NCI-H2081 treated with DMSO at 0.1 percent for 48 hours (cell line): ENCODE data around the gene DBH.
"Not testable (repeated sequence)": the region's sequence is repeated elsewhere in the genome, so short reads cannot be mapped to it uniquely, and the experiment has no call there.

Experiments used
- DNase-seq: peaks from one replicate; lab custom pipeline; 2025; lab: John Stamatoyannopoulos, UW

Gene DBH

DNA sequence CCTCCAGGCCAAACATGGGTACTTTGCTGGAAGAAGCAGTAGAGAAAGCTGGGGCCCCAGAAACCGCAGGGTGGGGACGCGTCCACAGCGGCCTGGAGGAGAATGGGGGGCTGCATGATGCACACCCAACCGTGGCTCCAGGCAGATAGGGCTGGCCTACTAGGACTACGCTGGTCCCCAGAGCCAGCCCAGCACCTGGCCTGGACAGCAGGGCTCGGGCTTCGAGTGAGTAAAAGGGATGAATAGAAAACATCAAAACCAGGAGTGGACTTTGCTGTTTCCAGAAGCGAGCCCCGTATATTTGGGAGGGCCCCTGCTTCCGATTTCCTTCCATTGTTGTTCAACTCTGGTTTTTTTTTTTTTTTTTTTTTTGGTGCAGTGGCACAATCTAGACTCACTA, 30.7 kb downstream of the DBH start:
- DNase-seq = no peak

DNA sequence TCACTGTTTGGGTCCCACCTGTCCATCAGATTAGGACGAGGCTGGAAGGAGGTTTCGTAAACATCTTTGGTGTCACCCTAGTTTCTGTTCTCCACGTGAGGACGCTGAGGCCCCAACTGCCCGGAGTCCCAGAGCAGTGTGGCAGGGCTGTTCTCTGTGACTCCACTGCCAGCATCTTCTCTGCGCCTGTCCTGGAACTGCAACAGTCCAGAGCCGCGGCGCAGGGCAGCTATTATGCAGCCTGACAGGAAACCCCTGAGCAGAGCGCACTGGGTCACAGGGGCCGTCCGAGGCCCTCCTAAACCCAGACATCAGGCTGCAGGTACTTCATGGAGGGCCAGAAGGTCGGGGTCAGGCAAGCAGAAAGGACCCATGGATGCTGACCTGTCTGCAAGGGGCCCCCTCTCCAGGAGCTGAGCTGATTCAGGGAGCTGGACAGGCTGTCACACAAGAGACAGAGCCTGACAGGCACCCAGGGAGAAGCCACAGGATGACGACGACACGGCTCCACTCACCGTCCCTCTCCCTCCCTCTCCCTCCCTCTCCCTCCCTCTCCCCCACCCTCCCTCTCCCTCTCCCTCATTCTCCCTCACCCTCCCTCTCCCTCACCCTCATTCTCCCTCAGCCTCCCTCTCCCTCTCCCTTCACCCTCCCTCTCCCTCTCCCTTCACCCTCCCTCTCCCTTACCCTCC, 31.7 kb downstream of the DBH start:
- DNase-seq = no peak

- no peak for DNase-seq
Observed at GRCh38 chr9:133669182-133669801, 33.1 kb downstream of the DBH start.

DNA sequence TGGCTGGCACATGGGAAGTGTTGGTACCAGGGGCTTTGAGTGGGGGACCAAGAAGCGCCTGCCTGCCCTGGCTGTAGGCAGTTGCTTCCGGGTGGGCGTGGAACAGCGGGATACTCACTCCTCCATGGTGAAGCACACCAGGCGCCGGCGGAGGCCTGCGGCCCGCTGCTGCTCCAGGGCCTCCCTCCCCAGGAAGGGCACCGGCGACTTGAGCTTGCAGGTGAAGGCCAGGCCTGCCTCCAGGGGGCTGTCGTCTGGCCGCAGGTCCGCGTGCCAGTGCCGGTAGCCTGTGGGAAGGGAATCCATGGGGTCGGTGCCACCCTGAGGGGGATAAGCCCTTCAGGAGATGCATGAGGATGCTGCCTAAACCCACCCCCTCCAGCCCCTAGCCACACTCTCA, 34.3 kb downstream of the DBH start:
- DNase-seq = no peak

DNA sequence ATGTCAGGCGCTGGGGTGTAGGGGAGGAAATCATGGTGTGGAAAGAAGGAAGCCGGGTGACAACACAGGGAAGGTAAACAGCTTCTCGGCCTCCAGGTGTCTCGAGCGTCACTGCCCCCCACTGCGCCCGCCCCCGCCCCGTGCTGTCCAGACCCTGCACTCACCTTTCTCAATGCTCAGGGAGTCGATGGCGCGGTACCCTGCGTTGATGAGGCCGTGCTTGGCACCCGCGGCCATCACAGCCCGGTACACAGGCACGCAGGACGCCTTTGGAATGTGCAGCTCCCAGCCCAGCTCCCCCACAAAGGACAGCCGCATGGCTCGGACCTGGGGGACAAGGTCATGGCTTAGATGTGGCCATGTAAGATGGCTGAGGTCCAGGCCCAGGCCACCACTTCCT, 35.2 kb downstream of the DBH start:
- no peak for DNase-seq

DNA sequence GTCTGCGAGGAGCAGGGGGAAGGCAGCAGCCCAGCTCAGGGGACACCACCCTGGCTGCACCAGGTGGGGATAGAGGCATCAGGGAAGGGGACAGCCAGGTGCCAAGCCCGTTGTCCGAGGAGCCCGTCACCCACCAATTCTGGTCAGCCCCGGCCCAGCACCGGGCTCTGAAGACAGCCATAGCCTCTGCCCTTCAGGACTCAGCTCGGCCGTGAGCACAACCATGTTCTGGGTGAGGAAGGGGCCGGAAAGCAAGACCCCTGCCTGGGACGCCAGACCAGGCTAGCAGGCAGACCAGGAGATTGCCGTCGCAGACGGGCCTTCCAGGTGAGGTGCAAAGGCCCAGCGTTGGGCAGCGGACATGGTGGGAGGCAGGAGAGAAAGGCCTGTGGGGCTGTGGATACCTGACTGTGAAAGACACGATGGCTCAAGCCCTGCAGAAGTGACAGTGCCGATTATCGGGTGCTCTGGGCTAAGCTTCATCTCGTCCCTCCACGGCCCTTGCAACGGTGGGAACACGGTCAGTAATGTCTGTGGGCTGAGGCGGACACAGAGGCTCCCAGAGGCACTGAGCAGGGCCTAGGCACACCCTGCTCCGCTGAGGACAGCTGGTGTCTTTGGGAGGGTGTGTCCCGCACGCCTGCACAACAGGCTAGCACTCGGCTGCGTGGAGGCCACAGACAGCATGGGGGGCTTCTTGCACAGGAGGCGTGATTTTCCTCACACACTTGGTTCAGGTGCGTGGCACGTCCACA, 36.5 kb downstream of the DBH start:
- DNase-seq = no peak

DNA sequence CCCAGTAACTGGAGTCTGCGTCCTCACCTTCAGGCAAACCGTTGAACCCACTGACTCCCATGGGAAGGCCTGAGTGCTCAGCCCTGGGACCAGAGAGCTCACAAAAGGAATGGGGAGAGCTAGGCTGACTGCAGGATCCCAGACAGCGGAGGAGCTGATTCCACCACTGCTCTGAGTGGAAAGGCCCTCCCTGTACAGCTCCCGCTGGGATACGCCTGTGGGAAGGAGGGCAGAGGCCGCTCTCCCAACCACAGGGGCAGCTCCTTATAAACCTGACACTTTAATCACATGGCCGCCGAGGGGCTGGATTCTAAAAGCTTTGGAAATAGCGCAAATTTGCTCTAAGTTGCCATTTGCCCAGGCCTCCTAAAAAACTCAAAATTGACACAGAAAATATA, 37.1 kb downstream of the DBH start:
- no peak for DNase-seq

GRCh38 chr9:133674091-133674490, 37.9 kb downstream of the DBH start:
- no peak for DNase-seq

GRCh38 chr9:133675796-133676195, 39.6 kb downstream of the DBH start:
- DNase-seq = not testable (repeated sequence)

- no peak for DNase-seq
Observed at GRCh38 chr9:133676450-133676849, 40.3 kb downstream of the DBH start.

DNA sequence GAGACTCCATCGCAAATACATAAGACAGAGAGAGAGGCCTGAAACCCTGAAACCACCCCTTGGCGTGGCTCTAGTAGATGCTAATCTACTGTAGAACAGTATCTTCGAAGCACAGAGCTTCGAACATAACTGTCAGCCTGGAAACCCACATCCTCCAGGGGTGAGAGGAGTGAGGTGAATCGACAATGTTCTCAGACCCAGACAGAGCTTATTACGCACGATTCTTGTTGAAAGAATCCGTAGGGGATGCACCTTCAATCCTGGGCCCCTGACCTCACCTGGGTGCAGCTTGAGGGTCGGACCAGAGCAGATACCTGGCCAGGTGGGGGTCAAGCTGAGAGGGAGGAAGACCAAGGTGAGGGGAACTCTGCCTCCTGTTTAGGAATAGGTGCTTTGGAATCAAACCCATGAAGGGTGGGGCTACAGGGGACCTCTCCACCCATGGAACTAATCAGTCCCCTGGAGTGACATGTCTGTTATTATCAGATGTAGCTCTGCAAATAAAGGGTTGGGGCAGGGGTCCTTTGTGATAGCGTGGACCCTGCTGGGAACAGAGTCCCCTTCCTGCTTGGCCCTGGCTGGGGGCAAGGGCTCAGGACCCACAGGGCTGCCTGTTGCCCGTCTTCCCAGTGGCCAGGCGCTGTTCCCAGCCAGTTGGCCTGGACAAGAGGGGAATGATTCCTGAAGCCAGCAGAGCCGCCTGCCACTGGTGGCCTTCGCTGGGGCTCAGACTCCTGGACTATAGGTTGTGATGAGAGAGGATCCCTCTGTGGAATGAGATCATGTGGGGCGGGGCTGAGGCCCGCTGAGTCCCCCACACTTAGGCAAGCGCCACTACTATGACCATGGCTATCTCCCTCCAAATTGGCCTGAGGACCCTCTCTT, 41.2 kb downstream of the DBH start:
- DNase-seq = no peak

GRCh38 chr9:133679056-133679455, 42.9 kb downstream of the DBH start:
- no peak for DNase-seq

GRCh38 chr9:133679466-133680061, 43.4 kb downstream of the DBH start:
- no peak for DNase-seq

- no peak for DNase-seq
Observed at GRCh38 chr9:133680250-133680975, 44.2 kb downstream of the DBH start.

DNA sequence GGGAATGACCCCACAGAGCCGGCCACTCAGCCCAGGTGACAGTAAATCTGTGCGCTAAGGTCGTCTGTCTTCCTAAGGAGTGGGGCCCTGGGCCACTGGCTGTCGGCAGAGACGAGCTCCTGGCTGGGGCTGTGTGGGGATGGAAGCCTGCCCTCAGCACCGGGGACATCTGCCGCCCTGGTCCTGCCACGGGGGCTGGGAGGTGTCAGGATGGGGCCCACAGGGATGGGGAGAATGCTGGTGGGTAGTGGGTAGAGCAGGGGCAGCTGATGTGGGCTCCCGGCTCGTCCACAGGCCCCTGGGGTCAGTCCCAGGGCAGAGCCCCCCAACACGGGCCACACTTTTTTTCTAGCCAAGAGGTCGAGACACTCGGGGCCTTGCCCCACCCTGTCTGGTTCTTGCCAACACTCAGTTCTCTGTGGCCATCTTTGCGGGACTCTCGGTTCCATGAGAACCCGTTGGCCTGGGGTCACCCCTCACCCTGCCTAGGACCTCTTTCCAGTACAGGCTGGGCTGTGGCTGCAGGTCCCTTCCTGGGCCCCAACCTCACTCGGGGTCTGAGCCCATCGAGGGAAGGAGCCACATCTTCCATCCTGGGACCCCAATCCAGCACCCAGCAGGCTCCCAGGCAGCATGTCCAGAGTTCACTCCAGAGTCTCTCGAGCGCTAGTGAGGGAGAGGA, 45.0 kb downstream of the DBH start:
- no peak for DNase-seq

- no peak for DNase-seq
Observed at GRCh38 chr9:133681658-133682306, 45.6 kb downstream of the DBH start.

GRCh38 chr9:133682818-133683585, 46.8 kb downstream of the DBH start:
- no peak for DNase-seq

DNA sequence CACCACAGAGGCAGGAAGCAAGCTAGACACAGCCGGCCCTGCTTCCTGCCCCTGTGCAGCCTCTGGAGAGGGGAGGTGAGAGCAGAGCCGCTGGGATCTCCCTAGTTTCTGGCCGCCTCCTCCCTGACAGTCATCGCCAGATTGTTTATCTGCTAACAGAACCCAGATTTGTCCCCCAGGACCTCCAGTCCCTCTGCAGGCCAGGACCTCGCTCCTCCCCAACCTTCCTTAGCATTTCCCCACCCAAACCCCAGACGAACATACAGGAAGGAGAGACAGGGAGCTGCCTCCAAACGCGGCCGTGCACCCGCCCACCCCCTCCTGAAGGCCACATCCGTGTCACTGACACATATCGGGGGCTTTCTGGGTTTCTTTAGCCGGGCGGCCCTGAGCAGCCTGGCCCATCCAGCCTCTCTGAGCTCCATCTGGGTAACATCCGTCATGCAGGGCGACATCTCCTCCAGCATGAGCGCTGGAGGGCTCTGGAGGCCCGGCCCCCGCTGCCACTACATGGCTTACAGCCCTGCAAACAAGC, 47.5 kb downstream of the DBH start:
- DNase-seq = no peak
